ENCODE results near the gene MUC5AC. TPM values are rescaled to one million over a fixed set of nuclear protein-coding genes. Genes with fewer than 3 reads are reported as not detected.

MUC5AC gene
- total and polyA plus RNA-seq, 2 donors = not detected

DNA sequence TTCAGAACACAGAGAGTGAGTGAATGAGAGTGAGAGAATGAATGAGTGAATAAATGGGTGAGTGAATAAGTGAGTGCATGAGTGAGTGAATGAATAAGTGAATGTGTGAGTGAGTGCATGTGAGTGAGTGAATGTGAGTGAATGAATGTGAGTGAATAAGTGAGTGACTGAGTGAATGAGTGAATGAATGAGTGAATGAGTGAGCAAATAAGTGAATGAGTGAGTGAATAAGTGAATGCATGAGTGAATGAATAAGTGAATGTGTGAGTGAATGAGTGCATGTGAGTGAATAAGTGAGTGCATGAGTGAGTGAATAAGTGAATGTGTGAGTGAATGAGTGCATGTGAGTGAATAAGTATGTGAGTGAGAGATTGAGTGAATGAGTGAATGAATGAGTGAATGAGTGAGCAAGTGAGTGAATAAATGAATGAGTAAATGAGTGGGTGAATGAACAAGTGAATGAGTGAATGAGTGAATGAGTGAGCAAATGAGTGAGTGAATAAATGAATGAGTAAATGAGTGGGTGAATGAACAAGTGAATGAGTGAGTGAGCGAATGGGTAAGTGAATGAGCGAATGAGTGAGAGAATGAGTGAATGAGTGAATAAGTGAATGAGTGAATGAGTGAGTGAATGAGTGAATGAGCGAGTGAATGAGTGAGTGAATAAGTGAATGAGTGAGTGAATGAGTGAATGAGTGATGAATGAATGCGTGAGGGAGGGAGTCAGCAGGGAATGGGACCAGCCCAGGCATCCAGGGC lies 43.8 kb downstream of the MUC5AC start:
- Histone ChIP-seq H3K4me3 (ENCODE audit: low read depth, low read length) (no peak overlapping the region), H3K36me3 (ENCODE audit: insufficient read depth) (no peaks in the 10 kb centered on the region), H3K4me1 (ENCODE audit: insufficient read depth) (no peaks in the 10 kb centered on the region), H3K27ac (ENCODE audit: low read depth) (no peak overlapping the region)
- 91% methylated on average over 4 of the region's 4 CpGs for WGBS
- no peak for DNase-seq (ENCODE audit: extremely low spot score)

- Histone ChIP-seq H3K4me3 (ENCODE audit: low read depth, low read length) (no peak overlapping the region), H3K27ac (ENCODE audit: low read depth) (no peak overlapping the region), H3K36me3 (ENCODE audit: insufficient read depth) (no peaks in the 10 kb centered on the region), H3K4me1 (ENCODE audit: insufficient read depth) (no peaks in the 10 kb centered on the region)
- DNase-seq (ENCODE audit: extremely low spot score) = no peak
- WGBS = 52% methylated on average over 18 of the region's 18 CpGs
Measured at GRCh38 chr11:1202154-1202775, 44.5 kb downstream of the MUC5AC start.

GRCh38 chr11:1202776-1203504 lies 45.2 kb downstream of the MUC5AC start:
- no peaks in the 10 kb centered on the region for H3K4me1 ChIP-seq (ENCODE audit: insufficient read depth)
- no peak for DNase-seq (ENCODE audit: extremely low spot score)
- H3K36me3 ChIP-seq (ENCODE audit: insufficient read depth) = no peaks in the 10 kb centered on the region
- 23% methylated on average over 32 of the region's 32 CpGs for WGBS
- H3K4me3 ChIP-seq (ENCODE audit: low read depth, low read length) = no peak overlapping the region
- H3K27ac ChIP-seq (ENCODE audit: low read depth) = no peak overlapping the region

GRCh38 chr11:1203505-1204271 lies 45.9 kb downstream of the MUC5AC start:
- no peak for DNase-seq (ENCODE audit: extremely low spot score)
- H3K4me3 ChIP-seq (ENCODE audit: low read depth, low read length) = no peak overlapping the region
- no peaks in the 10 kb centered on the region for H3K4me1 ChIP-seq (ENCODE audit: insufficient read depth)
- no peaks in the 10 kb centered on the region for H3K36me3 ChIP-seq (ENCODE audit: insufficient read depth)
- no peak overlapping the region for H3K27ac ChIP-seq (ENCODE audit: low read depth)
- WGBS = 74% methylated on average over 30 of the region's 30 CpGs

GRCh38 chr11:1204381-1205101 lies 46.8 kb downstream of the MUC5AC start:
- H3K4me3 ChIP-seq (ENCODE audit: low read depth, low read length) = no peak overlapping the region
- 85% methylated on average over 22 of the region's 22 CpGs for WGBS
- H3K4me1 ChIP-seq (ENCODE audit: insufficient read depth) = no peaks in the 10 kb centered on the region
- no peaks in the 10 kb centered on the region for H3K36me3 ChIP-seq (ENCODE audit: insufficient read depth)
- no peak overlapping the region for H3K27ac ChIP-seq (ENCODE audit: low read depth)
- no peak for DNase-seq (ENCODE audit: extremely low spot score)

DNA sequence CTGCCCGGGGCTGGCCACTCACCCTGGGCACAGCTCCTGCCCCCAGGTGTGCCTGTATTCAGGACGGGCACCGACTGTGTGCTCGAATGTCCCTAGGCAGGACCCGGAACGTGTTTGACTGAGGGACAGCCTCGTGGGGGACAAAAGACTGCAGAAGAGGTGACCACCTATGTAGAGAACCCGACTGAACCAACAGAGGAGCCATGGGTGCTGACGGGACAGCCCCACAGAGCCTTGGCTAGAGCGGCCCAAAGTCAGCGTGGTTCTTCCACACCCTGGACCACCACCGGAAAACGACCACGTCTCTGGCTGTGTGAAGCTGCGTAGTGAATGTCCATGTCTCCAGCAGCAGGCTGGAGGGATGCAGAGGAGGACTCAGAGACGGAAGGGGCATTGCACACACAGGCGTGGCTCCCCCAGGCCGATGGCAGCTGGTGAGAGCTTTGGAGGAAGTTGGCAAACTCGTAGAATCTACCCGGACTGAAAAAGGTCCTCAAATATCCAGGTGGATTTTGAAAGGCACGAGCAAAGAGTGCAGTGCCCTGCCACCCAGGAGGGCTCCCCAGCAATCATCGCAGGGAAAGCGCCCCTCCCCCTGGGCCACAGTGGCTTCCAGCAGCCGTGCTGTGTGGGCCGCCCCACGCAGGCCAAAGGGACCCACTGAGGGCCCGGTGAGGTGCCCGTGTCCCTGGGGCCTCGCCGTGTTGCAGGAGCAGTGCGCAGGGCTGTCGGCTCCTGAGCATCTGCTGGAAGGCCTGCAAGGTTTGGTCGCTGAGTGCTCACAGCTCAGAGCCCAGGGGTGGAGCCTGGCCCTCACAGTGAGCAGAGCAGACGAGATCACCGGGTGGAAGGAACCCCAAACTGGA lies 47.6 kb downstream of the MUC5AC start:
- Histone ChIP-seq H3K4me1 (ENCODE audit: insufficient read depth) (no peaks in the 10 kb centered on the region), H3K36me3 (ENCODE audit: insufficient read depth) (no peaks in the 10 kb centered on the region), H3K4me3 (ENCODE audit: low read depth, low read length) (no peak overlapping the region), H3K27ac (ENCODE audit: low read depth) (no peak overlapping the region)
- WGBS = 69% methylated on average over 35 of the region's 35 CpGs
- no peak for DNase-seq (ENCODE audit: extremely low spot score)

- Histone ChIP-seq H3K4me1 (ENCODE audit: insufficient read depth) (no peaks in the 10 kb centered on the region), H3K36me3 (ENCODE audit: insufficient read depth) (no peaks in the 10 kb centered on the region), H3K4me3 (ENCODE audit: low read depth, low read length) (no peak overlapping the region), H3K27ac (ENCODE audit: low read depth) (no peak overlapping the region)
- DNase-seq (ENCODE audit: extremely low spot score) = no peak
- 79% methylated on average over 8 of the region's 8 CpGs for WGBS
Measured at GRCh38 chr11:1205987-1206331, 48.2 kb downstream of the MUC5AC start.

- WGBS = 85% methylated on average over 38 of the region's 38 CpGs
Measured at GRCh38 chr11:1206391-1207271, 48.9 kb downstream of the MUC5AC start.

DNA sequence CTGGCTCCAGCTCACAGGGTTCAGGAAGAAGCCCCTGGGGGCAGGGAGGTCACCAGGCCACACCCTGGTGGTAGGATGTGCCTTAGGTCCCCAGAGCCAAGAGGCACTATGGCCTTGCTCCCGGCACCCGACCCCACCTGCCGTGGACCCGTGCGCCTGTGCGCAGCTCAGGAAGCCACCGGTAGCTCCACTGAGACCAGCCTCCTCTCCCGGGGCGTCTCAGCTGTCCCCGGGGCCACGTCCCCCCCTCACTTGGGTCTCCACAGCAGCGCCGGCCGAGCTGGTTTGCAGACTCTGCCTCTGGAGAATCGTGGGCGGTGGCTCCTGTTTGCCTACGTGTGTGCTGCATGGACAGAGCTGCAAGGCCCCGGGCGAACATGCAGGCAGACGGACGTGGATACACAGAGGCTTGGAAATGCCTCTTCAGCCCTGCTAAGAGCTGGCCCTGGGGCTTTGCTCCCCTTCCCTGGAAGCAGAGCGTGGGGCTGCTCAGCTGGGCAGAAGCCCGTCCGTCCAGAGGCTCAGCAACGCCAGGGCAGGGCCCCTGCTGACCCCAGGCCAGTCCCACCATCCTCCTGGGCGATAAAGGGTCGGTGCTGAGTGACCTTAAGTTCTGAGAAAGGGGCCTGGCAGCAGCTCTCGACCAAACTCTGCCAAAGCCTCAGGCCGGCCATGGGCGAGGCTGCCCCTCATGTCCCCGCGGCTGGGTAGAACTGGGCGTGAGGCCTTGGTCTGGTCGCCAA lies 49.8 kb downstream of the MUC5AC start:
- no peak overlapping the region for H3K27ac ChIP-seq (ENCODE audit: low read depth)
- H3K4me3 ChIP-seq (ENCODE audit: low read depth, low read length) = no peak overlapping the region
- no peaks in the 10 kb centered on the region for H3K4me1 ChIP-seq (ENCODE audit: insufficient read depth)
- DNase-seq (ENCODE audit: extremely low spot score) = no peak
- WGBS = 88% methylated on average over 34 of the region's 34 CpGs
- H3K36me3 ChIP-seq (ENCODE audit: insufficient read depth) = no peaks in the 10 kb centered on the region

More at GRCh38 chr11:1206391-1207271, 48.9 kb downstream of the MUC5AC start:
- DNase-seq (ENCODE audit: extremely low spot score) = no peak
- no peaks in the 10 kb centered on the region for H3K36me3 ChIP-seq (ENCODE audit: insufficient read depth)
- H3K27ac ChIP-seq (ENCODE audit: low read depth) = no peak overlapping the region
- no peaks in the 10 kb centered on the region for H3K4me1 ChIP-seq (ENCODE audit: insufficient read depth)
- H3K4me3 ChIP-seq (ENCODE audit: low read depth, low read length) = no peak overlapping the region

DNA sequence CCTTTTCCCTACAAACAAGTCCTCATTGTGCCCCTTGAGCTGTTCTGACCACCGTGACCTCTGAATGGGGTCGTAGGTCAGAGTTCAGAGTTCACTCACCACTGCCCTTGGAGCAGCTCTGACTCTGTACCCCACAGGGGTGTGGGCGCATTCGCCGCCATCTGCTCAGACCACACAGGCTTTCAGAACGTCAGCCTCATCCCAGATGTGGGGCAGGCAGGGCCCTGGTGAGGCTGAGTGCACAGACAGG lies 50.3 kb downstream of the MUC5AC start:
- Histone ChIP-seq H3K36me3 (ENCODE audit: insufficient read depth) (no peaks in the 10 kb centered on the region), H3K4me1 (ENCODE audit: insufficient read depth) (no peaks in the 10 kb centered on the region), H3K4me3 (ENCODE audit: low read depth, low read length) (no peak overlapping the region), H3K27ac (ENCODE audit: low read depth) (no peak overlapping the region)
- 83% methylated on average over 6 of the region's 6 CpGs for WGBS
- DNase-seq (ENCODE audit: extremely low spot score) = no peak

GRCh38 chr11:1208394-1209261 lies 50.9 kb downstream of the MUC5AC start:
- WGBS = 91% methylated on average over 39 of the region's 39 CpGs
- no peaks in the 10 kb centered on the region for H3K36me3 ChIP-seq (ENCODE audit: insufficient read depth)
- no peak for DNase-seq (ENCODE audit: extremely low spot score)
- H3K4me1 ChIP-seq (ENCODE audit: insufficient read depth) = no peaks in the 10 kb centered on the region
- no peak overlapping the region for H3K4me3 ChIP-seq (ENCODE audit: low read depth, low read length)
- no peak overlapping the region for H3K27ac ChIP-seq (ENCODE audit: low read depth)

Data from urinary bladder (tissue), 4 donors.